ENCODE measurements around the gene LTBP1.

The LTBP1 gene

GRCh38 chr2:32946314-32947075, at the start of gene LTBP1:
Gene LTBP1, plus strand, starts transcription at chr2:32946953. Its CDS starts 372 bp downstream, at chr2:32947325.
- in situ Hi-C loops (cut with HindIII; ENCODE audit: low sequenced_read_pairs) = no loop called here
- DNase-seq (ENCODE audit: low read depth) = peak; percentile 35
- peak within 1 kb of the TSS; percentile 61 for H3K4me3 ChIP-seq (ENCODE audit: low read depth, low read length)
- TF ChIP-seq, protein P1, sequence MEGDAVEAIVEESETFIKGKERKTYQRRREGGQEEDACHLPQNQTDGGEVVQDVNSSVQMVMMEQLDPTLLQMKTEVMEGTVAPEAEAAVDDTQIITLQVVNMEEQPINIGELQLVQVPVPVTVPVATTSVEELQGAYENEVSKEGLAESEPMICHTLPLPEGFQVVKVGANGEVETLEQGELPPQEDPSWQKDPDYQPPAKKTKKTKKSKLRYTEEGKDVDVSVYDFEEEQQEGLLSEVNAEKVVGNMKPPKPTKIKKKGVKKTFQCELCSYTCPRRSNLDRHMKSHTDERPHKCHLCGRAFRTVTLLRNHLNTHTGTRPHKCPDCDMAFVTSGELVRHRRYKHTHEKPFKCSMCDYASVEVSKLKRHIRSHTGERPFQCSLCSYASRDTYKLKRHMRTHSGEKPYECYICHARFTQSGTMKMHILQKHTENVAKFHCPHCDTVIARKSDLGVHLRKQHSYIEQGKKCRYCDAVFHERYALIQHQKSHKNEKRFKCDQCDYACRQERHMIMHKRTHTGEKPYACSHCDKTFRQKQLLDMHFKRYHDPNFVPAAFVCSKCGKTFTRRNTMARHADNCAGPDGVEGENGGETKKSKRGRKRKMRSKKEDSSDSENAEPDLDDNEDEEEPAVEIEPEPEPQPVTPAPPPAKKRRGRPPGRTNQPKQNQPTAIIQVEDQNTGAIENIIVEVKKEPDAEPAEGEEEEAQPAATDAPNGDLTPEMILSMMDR (IDR thresholded peaks at IDR 0.05; ENCODE audit: low read depth, low read length, missing control alignments) = peak; percentile 88

DNA sequence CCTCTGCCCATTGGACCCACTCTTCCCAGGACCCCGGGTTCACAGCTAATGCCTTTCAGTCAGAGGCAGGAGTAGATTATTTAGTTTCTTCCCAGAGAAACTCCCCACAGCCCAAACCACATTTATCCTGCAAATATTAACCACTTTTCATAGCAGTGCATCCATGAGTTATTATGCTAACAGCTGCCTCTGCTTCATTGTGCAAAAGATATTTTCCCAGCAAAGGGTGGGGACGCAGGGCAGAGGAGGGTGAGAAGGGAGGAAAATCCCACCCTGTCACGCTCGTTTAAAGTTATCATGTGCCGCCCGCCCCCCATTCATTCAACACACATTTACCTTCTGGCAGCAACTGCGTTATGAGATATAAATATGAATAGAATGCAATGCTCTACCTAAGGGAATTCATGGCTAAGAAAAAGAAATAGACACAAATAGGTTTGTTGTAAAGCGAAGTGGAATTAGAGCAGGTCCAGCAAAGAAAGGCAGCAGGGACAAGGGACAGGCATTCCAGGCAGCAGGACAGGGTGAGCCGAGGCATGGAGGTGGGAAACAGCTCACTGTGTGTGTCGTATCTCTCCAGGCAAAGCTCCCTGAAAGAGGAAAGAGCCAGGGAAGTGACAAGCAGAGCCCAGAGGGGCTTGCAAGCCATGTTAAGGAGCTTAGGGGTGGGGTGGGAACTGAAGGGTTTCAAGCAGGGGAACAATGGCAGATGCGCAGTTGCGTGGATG, 46.3 kb upstream of the LTBP1 start:
- in situ Hi-C loops (cut with HindIII; ENCODE audit: low sequenced_read_pairs) = no loop called here
- TF ChIP-seq, protein P1 (IDR thresholded peaks at IDR 0.05; ENCODE audit: low read depth, low read length, missing control alignments) = no peak

GRCh38 chr2:32901313-32901712, 45.4 kb upstream of the LTBP1 start:
- DNase-seq (ENCODE audit: low read depth) = no peak
- no peak overlapping the region for H3K4me3 ChIP-seq (ENCODE audit: low read depth, low read length)
- TF ChIP-seq, protein P1 (IDR thresholded peaks at IDR 0.05; ENCODE audit: low read depth, low read length, missing control alignments) = no peak
- in situ Hi-C loops (cut with HindIII; ENCODE audit: low sequenced_read_pairs) = no loop called here

More for the DNA sequence above, 46.3 kb upstream of the LTBP1 start:
- DNase-seq (ENCODE audit: low read depth) = no peak
- H3K4me3 ChIP-seq (ENCODE audit: low read depth, low read length) = no peak overlapping the region

- TF ChIP-seq, protein P1 (IDR thresholded peaks at IDR 0.05; ENCODE audit: low read depth, low read length, missing control alignments) = no peak
- no peak for DNase-seq (ENCODE audit: low read depth)
- in situ Hi-C loops (cut with HindIII; ENCODE audit: low sequenced_read_pairs) = no loop called here
- no peak overlapping the region for H3K4me3 ChIP-seq (ENCODE audit: low read depth, low read length)
Observed at GRCh38 chr2:32902174-32902573, 44.6 kb upstream of the LTBP1 start.

GRCh38 chr2:32902986-32903385, 43.8 kb upstream of the LTBP1 start:
- in situ Hi-C loops (cut with HindIII; ENCODE audit: low sequenced_read_pairs) = no loop called here
- H3K4me3 ChIP-seq (ENCODE audit: low read depth, low read length) = no peak overlapping the region

DNA sequence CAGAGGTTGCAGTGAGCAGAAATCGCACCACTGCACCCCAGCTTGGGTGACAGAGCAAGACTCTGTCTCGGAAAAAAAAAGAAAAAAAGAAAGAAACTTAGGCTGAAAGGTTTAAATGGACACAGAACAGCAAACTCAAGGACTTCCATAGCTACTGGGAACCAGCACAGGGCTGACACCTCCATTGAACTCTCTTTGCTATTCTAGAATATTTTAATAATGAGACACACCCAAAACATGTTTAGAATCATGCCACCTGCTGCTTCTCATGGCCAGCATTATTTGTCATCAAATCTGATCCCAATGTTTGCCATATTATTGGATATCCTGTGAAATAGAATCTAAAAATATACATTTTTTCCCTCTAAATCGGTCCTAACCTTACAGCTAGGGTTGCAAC, 42.7 kb upstream of the LTBP1 start:
- in situ Hi-C loops (cut with HindIII; ENCODE audit: low sequenced_read_pairs) = no loop called here
- TF ChIP-seq, protein P1 (IDR thresholded peaks at IDR 0.05; ENCODE audit: low read depth, low read length, missing control alignments) = no peak
- no peak for DNase-seq (ENCODE audit: low read depth)

More at GRCh38 chr2:32902986-32903385, 43.8 kb upstream of the LTBP1 start:
- DNase-seq (ENCODE audit: low read depth) = no peak
- TF ChIP-seq, protein P1 (IDR thresholded peaks at IDR 0.05; ENCODE audit: low read depth, low read length, missing control alignments) = no peak

More for the DNA sequence above, 42.7 kb upstream of the LTBP1 start:
- no peak overlapping the region for H3K4me3 ChIP-seq (ENCODE audit: low read depth, low read length)

All from astrocyte of the cerebellum (primary cell).